ENCODE data around the gene TANGO2. TPM values are rescaled to one million over a fixed set of nuclear protein-coding genes. Genes with fewer than 3 reads are reported as not detected.

Gene TANGO2
- polyA plus RNA-seq, 4 donors, result 12.2 to 15.2 (median 12.8) TPM

GRCh38 chr22:20024650-20025397 is 3.9 kb downstream of the TANGO2 start:
- DNase-seq (ENCODE audit: low read depth in 4 of 4, low spot score in 2 of 4), result no peak

GRCh38 chr22:20025401-20026203 is 4.7 kb downstream of the TANGO2 start:
- no peak for DNase-seq (ENCODE audit: low read depth in 4 of 4, low spot score in 2 of 4)

- no peak for DNase-seq (ENCODE audit: low read depth in 4 of 4, low spot score in 2 of 4)
These were observed 5.4 kb downstream of the TANGO2 start for GRCh38 chr22:20026204-20026908.

- no peak for DNase-seq (ENCODE audit: low read depth in 4 of 4, low spot score in 2 of 4)
These were observed 6.2 kb downstream of the TANGO2 start for GRCh38 chr22:20026996-20027601.

- DNase-seq (ENCODE audit: low read depth in 4 of 4, low spot score in 2 of 4), result no peak
These were observed 7.3 kb downstream of the TANGO2 start for GRCh38 chr22:20027966-20028854.

- no peak for DNase-seq (ENCODE audit: low read depth in 4 of 4, low spot score in 2 of 4)
These were observed 8.1 kb downstream of the TANGO2 start for GRCh38 chr22:20028855-20029549.

- DNase-seq (ENCODE audit: low read depth in 4 of 4, low spot score in 2 of 4), result no peak
These were observed 8.8 kb downstream of the TANGO2 start for GRCh38 chr22:20029550-20030225.

GRCh38 chr22:20031732-20032406 is 11.0 kb downstream of the TANGO2 start:
- no peak for DNase-seq (ENCODE audit: low read depth in 4 of 4, low spot score in 2 of 4)

GRCh38 chr22:20032407-20032991 is 11.6 kb downstream of the TANGO2 start:
- DNase-seq (ENCODE audit: low read depth in 4 of 4, low spot score in 2 of 4), result no peak

GRCh38 chr22:20033045-20033706 is 12.3 kb downstream of the TANGO2 start:
- DNase-seq (ENCODE audit: low read depth in 4 of 4, low spot score in 2 of 4), result no peak

GRCh38 chr22:20034143-20034542 is 13.2 kb downstream of the TANGO2 start:
- no peak for DNase-seq (ENCODE audit: low read depth in 4 of 4, low spot score in 2 of 4)

- DNase-seq (ENCODE audit: low read depth in 4 of 4, low spot score in 2 of 4), result no peak
These were observed 14.6 kb downstream of the TANGO2 start for GRCh38 chr22:20035375-20036083.

GRCh38 chr22:20036084-20036482 is 15.2 kb downstream of the TANGO2 start:
- DNase-seq (ENCODE audit: low read depth in 4 of 4, low spot score in 2 of 4), result no peak

- no peak for DNase-seq (ENCODE audit: low read depth in 4 of 4, low spot score in 2 of 4)
These were observed 15.9 kb downstream of the TANGO2 start for GRCh38 chr22:20036535-20037392.

GRCh38 chr22:20037419-20037818 is 16.5 kb downstream of the TANGO2 start:
- DNase-seq (ENCODE audit: low read depth in 4 of 4, low spot score in 2 of 4), result no peak

GRCh38 chr22:20038574-20038973 is 17.7 kb downstream of the TANGO2 start:
- DNase-seq (ENCODE audit: low read depth in 4 of 4, low spot score in 2 of 4), result no peak
